HL-60 (cell line): Measurements from ENCODE around the gene GALM.

ENCODE experiments used
- CTCF ChIP-seq: IDR thresholded peaks from one replicate; pipeline ENCODE4 v1.5.1; 2011; ENCODE audit warnings: low read length, control low read depth, inconsistent platforms; ENCODE audit not compliant: insufficient read depth
- GABPA ChIP-seq: IDR thresholded peaks from 2 replicates; pipeline ENCODE4 v1.6.1; 2012; ENCODE audit warnings: low read depth
- POLR2AphosphoS5 ChIP-seq: IDR thresholded peaks from 2 replicates; pipeline ENCODE4 v1.6.1; 2012; ENCODE audit warnings: low read depth
- TF ChIP-seq, protein P1 (sequence below): IDR thresholded peaks from 2 replicates; pipeline ENCODE4 v1.6.1; 2012; ENCODE audit warnings: low read depth; ENCODE audit not compliant: insufficient replicate concordance

GRCh38 chr2:38671303-38671702 lies 5.4 kb downstream of the GALM start:
- TF ChIP-seq CTCF, result no peak
- TF ChIP-seq, protein P1, sequence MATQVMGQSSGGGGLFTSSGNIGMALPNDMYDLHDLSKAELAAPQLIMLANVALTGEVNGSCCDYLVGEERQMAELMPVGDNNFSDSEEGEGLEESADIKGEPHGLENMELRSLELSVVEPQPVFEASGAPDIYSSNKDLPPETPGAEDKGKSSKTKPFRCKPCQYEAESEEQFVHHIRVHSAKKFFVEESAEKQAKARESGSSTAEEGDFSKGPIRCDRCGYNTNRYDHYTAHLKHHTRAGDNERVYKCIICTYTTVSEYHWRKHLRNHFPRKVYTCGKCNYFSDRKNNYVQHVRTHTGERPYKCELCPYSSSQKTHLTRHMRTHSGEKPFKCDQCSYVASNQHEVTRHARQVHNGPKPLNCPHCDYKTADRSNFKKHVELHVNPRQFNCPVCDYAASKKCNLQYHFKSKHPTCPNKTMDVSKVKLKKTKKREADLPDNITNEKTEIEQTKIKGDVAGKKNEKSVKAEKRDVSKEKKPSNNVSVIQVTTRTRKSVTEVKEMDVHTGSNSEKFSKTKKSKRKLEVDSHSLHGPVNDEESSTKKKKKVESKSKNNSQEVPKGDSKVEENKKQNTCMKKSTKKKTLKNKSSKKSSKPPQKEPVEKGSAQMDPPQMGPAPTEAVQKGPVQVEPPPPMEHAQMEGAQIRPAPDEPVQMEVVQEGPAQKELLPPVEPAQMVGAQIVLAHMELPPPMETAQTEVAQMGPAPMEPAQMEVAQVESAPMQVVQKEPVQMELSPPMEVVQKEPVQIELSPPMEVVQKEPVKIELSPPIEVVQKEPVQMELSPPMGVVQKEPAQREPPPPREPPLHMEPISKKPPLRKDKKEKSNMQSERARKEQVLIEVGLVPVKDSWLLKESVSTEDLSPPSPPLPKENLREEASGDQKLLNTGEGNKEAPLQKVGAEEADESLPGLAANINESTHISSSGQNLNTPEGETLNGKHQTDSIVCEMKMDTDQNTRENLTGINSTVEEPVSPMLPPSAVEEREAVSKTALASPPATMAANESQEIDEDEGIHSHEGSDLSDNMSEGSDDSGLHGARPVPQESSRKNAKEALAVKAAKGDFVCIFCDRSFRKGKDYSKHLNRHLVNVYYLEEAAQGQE, result no peak
- TF ChIP-seq POLR2AphosphoS5, result no peak
- no peak for TF ChIP-seq GABPA
